DMS53 treated with DMSO at 0.1 percent for 48 hours (cell line): ENCODE measurements around the gene PDIA4.
"Not testable (repeated sequence)": the region's sequence is repeated elsewhere in the genome, so short reads cannot be mapped to it uniquely, and the experiment has no call there.

Experiments
- DNase-seq: peaks from one replicate; lab custom pipeline; 2025; ENCODE audit not compliant: unreplicated experiment; lab: John Stamatoyannopoulos, UW

The PDIA4 gene

GRCh38 chr7:149038641-149039040, 10.3 kb upstream of the PDIA4 start:
- not testable (repeated sequence) for DNase-seq

- DNase-seq, result no peak
Observed at GRCh38 chr7:149036676-149037075, 8.4 kb upstream of the PDIA4 start.

- no peak for DNase-seq
Observed at GRCh38 chr7:149031353-149031910, 3.1 kb upstream of the PDIA4 start.

GRCh38 chr7:149030439-149030838, 2.1 kb upstream of the PDIA4 start:
- DNase-seq, result not testable (repeated sequence)

- DNase-seq, result peak; percentile 18
Observed at GRCh38 chr7:149027611-149028345, 527 bp downstream of the PDIA4 start.

- no peak for DNase-seq
Observed at GRCh38 chr7:149027055-149027454, 1.2 kb downstream of the PDIA4 start.

GRCh38 chr7:149023662-149024061, 4.6 kb downstream of the PDIA4 start:
- DNase-seq, result no peak

- DNase-seq, result no peak
Observed at GRCh38 chr7:149022756-149023360, 5.4 kb downstream of the PDIA4 start.

GRCh38 chr7:149021725-149022062, 6.6 kb downstream of the PDIA4 start:
- no peak for DNase-seq

- no peak for DNase-seq
Observed at GRCh38 chr7:149020483-149020882, 7.8 kb downstream of the PDIA4 start.

- no peak for DNase-seq
Observed at GRCh38 chr7:149016876-149017275, 11.4 kb downstream of the PDIA4 start.

GRCh38 chr7:149014309-149014708, 14.0 kb downstream of the PDIA4 start:
- DNase-seq, result no peak

- no peak for DNase-seq
Observed at GRCh38 chr7:149013876-149014275, 14.4 kb downstream of the PDIA4 start.

GRCh38 chr7:149012730-149013129, 15.6 kb downstream of the PDIA4 start:
- not testable (repeated sequence) for DNase-seq

GRCh38 chr7:149011491-149011890, 16.8 kb downstream of the PDIA4 start:
- no peak for DNase-seq

- DNase-seq, result no peak
Observed at GRCh38 chr7:149010451-149010850, 17.9 kb downstream of the PDIA4 start.

GRCh38 chr7:149009527-149009926, 18.8 kb downstream of the PDIA4 start:
- no peak for DNase-seq

GRCh38 chr7:149007611-149008010, 20.7 kb downstream of the PDIA4 start:
- DNase-seq, result no peak

- DNase-seq, result no peak
Observed at GRCh38 chr7:149007146-149007545, 21.2 kb downstream of the PDIA4 start.

GRCh38 chr7:149006345-149006725, 22.0 kb downstream of the PDIA4 start:
- DNase-seq, result no peak

- DNase-seq, result peak; percentile 11
Observed at GRCh38 chr7:149005427-149006344, 22.6 kb downstream of the PDIA4 start.
